Left colon (tissue), 2 donors: ENCODE measurements around the gene FAM118A. TPM values are rescaled to one million over a fixed set of nuclear protein-coding genes. Genes with fewer than 3 reads are reported as not detected.
"Not testable (repeated sequence)": the region's sequence is repeated elsewhere in the genome, so short reads cannot be mapped to it uniquely, and the experiment has no call there.

Source experiments
- ATAC-seq: fragments of 200-7000 bp; cut with Tn5 transposase; one replicate; pipeline ENCODE4 v1.9.1; 2020; ENCODE audit warnings: mild to moderate bottlenecking, moderate library complexity
- DNase-seq, 2 donors: peaks; one replicate each; pipeline ENCODE4 v3.0.0-alpha.2; 2020
- intact Hi-C, 2 donors: fragments of 100-400 bp; cut with DNase I in 1 of 2; cut with micrococcal nuclease in 1 of 2; formaldehyde crosslinking; loops; one replicate each; pipeline versions ENCODE4 v1.11.2 to v1.14.0; 2022; cut with DNase I, micrococcal nuclease
- total RNA-seq, 2 donors: library from RNA; stranded (reverse); fragmentation: NEBNext Ultra II Directional; extraction: Animal tissue kit (Norgen Biotek cat#: 25700); gene quantifications; one replicate each; pipeline ENCODE4 v1.2.1, GENCODE V29; 2021
- donor health status: DM: no; HTN: no; CAD: no.
- donor health status: DM: yes; HTN: yes; CAD: no.

The FAM118A gene
- total RNA-seq, 2 donors from 2014 or later: 47.0 to 60.7 TPM

DNA sequence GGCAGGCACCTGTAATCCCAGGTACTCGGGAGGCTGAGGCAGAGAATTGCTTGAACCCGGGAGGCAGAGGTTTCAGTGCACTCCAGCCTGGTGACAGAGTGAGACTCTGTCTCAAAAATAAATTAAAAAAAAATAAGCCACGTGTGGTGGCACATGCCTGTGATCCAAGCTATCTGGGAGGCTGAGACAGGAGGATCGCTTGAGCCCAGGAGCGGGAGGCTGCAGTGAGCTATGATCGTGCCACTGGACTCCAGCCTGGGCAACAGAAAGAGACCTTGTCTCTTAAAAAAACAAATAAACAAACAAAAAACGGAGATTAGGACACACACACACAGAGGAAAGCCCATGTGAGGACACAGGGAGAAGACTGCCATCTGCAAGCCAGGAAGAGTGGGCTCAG lies 32.0 kb upstream of the FAM118A start:
- intact Hi-C loops, ATAC-seq, DNase-seq: not testable (repeated sequence)

DNA sequence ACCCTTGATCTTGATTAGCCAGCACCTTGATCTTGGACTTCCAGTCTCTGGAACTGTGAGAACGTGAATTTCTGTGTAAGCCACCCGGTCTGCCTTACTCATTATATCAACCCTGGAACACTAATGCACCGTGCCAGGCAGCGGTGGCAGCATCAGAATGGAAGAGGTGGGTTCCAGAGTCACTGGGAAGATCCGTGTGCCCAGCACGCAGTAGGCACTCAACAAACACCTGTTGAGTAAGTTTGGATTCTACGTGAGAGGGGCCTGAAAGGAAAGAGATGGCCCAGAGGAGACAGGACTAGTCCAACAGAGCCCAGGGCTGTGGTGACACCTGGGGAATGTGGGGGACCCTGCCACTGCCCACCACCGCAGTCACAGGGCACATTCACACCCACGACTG lies 31.6 kb upstream of the FAM118A start:
- no peak for DNase-seq
- intact Hi-C loops: no loop called here
- no peak for ATAC-seq

DNA sequence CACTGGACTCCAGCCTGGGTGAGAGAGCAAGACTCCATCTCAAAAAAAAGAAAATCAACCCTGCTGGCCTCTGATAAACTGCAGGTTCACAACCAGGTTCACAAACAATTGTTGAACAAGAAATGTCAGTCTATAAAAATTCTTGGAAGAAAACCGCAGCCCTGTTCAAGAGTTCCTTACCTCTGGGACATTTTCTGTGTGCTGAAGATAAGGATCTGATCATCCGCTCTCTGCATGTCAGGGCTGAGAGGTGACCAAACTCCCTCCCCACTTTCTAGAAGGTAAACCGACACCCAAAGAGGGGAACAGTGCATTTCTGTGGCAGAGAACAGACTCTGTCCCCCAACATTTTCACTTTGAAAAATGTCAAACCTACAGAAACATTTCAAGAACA lies 29.1 kb upstream of the FAM118A start:
- DNase-seq (no peak), ATAC-seq (no peak)
- intact Hi-C loops: no loop called here

DNA sequence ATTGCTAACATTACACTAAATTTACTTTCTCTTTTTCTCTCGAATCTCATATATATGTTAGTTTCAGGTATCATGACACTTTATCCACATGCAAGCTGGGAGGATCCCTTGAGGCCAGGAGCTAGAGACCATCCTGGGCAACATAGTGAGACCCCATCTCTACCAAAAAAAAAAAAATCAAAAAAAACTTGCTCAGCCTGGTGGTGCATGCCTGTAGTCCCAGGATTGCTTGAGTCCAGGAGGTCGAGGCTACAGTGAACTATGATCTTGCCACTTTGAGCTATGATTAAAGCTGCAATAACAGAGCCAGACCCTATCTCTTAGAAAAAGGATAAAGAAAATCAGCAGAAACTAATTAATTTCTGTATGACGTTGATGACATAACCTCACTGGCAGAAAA lies 28.7 kb upstream of the FAM118A start:
- intact Hi-C loops: no loop called here
- ATAC-seq (no peak), DNase-seq (no peak)

DNA sequence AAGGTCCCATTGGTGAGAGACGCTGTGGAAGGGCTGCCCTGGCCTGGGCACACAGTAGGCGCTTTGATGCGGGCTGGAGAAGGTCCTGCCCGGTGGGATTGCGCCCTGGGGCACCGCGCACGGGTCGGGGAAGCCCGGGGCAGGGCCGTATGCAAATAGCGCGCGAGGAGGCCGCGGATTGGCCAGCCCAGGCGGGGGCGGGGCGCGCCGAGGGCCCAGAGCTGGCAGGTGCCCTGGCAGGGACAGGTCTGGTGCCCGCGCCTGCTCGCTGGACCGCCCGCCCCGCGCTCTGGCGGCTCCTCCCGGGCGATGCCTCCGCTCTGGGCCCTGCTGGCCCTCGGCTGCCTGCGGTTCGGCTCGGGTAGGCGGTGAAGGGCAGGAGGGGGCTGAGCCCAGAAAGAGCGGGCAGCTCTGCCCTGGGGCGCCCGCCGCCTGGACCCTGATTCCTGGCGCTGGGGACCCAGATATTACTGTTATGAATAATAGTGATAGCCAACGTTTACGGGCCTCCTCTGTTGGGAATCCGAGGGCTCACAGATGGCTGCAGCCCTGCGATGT lies 24.9 kb upstream of the FAM118A start, which contains the start of gene UPK3A:
Gene UPK3A (plus strand): TSS at position 245 of the 558 bp plus-strand sequence. CDS start 65 bp downstream, at position 310.
- ATAC-seq (peak; percentile 92), DNase-seq (peak; percentile 81 to 89)
- intact Hi-C loops: no loop called here

DNA sequence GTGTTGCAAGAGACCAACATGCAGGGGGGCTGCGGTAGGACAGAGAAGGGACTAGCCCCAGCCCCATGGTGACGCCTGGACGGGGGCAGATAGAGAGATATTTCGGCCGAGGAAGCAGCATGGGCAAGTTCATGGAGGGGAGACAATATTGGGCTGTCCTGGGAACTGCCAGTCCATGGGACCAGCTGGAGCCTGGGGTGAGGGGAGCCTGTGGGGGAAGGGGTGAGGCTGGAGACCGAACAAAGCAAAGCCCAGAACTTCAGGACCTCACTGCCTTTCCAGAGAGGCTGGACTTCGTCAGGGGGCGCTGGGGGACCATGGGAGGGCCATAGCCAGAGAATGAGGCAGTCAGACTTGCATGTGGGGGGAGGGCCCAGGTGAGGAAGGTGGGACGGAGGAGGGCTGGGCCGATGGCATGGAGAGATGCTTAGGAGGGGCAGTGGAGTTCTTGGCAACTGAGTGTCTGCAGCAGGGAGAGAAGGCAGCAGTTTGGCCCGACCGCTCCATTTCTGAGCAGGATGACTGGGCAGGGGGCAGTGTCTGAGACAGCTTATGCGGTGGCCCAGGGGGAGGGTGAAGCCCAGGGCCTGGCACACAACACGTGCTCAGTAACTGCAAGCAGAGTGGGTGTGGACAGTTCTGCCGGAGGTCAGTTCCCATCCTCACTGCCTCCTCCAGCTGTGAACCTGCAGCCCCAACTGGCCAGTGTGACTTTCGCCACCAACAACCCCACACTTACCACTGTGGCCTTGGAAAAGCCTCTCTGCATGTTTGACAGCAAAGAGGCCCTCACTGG lies 24.3 kb upstream of the FAM118A start:
- intact Hi-C loops: no loop called here
- DNase-seq: no peak
- ATAC-seq: no peak

DNA sequence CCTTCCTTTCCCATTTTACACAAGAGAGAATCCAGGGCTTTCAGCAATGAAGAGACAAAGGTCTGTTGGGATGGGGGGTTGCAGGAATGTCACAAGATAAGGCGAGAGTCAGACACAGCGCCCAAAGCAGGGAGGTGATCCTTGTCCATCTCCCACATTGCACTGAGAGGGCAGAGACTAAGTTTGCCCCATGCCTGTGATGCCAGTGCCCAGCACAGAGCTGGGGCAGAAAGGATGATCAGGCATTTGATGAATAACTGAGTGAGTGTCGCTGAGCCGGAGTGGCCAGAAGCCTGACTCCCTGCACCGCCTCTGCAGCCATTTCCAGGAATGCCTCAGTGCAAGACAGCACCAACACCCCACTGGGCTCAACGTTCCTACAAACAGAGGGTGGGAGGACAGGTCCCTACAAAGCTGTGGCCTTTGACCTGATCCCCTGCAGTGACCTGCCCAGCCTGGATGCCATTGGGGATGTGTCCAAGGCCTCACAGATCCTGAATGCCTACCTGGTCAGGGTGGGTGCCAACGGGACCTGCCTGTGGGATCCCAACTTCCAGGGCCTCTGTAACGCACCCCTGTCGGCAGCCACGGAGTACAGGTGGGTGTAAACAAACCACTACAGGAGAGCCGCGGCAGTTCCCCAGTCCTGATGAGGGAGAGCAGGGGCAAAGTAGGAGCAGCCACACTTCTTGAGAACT lies 22.7 kb upstream of the FAM118A start:
- ATAC-seq (no peak), DNase-seq (no peak)
- intact Hi-C loops: no loop called here

DNA sequence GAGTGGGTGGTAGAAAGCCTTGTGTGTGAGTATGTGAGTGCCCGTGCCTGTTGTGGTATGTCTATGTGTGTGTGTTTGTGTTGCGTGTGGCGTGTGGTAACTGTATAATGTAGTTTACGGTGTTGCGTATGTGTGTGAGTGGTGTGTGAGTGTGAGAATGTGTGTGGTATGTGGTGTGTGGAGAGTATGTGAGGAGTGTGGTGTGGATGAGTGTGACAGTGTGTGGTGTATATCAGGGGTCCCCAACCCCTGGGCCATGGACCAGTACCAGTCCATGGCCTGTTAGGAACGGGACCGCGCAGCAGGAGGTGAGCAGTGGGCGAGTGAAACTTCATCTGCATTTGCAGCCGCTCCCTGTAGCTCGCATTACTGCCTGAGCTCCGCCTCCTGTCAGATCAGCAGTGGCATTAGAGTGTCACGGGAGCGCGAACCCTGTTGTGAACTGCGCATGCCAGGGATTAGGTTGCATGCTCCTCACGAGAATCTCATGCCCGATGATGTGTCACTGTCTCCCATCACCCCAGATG lies 19.3 kb upstream of the FAM118A start:
- peak; percentile 67 for ATAC-seq
- peak; percentile 67 to 74 for DNase-seq
- intact Hi-C loops: no loop called here

DNA sequence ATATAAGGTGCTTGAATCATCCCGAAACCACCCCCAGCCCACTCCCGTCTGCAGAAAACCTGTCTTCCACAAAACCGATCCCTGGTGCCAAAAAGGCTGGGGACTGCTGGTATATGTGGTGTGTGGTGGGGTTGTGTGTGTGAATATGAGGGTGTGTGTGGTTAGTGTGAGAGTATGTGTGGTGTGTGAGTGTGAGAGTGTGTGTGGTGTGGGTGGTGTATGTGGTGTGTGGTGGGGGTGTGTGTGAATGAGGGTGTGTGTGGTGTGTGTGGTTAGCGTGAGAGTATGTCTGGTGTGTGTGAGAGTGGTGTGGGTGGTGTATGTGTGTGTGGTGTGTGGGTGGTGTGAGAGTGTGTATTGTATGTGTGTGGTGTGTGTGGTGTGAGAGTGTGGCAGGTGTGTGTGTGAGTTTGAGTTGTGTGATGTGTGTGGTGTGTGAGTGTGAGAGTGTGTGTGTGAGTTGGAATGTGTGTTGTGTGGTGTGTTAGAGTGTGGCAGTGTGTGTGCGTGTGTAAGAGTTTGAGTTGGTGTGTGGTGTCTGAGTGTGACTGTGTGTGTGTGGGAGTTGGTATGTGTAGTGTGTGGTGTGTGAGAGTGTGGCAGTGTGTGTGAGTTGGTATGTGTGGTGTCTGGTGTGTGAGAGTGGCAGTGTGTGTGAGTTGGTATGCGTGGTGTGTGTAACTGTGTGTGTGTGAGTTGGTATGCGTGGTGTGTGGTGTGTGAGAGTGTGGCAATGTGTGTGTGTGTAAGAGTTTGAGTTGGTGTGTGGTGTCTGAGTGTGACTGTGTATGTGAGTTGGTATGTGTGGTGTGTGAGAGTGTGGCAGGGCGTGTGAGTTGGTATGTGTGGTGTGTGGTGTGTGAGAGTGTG lies 18.4 kb upstream of the FAM118A start:
- intact Hi-C loops: no loop called here
- ATAC-seq (no peak), DNase-seq (no peak)

DNA sequence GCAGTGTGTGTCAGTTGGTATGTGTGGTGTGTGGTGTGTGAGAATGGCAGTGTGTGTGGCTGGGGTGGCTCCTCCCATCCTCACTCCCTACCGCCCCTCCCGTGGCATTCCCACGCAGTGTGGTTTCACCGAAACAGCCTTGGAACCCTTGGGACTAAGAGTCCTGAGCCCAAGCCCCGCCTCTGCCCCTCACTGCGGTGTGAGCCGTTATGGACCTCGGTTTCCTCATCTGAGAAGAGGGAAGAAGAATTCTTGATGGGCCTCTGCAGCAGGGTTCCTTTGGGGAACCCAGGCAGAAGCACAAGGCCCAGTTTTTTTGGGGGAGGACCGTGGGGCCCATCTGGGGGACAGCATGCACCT lies 17.8 kb upstream of the FAM118A start:
- intact Hi-C loops: no loop called here
- no peak for DNase-seq
- ATAC-seq: no peak

DNA sequence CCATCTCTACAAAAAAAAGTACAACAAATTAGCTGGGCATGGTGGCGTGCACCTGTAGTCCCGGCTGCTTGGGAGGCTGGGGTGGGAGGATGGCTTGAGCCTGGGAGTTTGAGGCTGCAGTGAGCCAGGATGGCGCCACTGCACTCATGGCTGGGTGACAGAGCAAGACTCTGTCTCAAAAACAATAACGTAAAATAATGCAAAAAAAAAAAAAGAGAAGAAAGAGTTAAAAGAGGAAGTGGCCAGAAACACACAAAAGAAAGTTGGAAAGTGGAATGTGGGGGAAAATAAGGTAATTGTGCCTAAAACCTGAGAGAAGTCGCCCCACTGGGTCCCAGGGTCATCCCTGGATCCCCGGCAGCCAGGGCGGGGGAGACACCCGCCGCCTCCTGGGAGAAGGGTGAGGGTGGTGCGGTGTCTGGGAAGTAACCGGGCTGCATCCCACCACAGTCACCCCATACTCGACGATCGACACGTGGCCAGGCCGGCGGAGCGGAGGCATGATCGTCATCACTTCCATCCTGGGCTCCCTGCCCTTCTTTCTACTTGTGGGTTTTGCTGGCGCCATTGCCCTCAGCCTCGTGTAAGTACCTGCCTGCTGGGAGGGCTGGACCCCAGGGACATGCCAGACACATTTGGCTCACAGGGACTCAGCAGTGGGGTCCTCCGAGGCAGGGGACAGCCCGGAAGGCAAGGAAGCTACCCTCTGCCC lies 16.8 kb upstream of the FAM118A start:
- no peak for ATAC-seq
- DNase-seq: peak in 1 of 2 donors; percentile 25
- intact Hi-C loops: no loop called here

DNA sequence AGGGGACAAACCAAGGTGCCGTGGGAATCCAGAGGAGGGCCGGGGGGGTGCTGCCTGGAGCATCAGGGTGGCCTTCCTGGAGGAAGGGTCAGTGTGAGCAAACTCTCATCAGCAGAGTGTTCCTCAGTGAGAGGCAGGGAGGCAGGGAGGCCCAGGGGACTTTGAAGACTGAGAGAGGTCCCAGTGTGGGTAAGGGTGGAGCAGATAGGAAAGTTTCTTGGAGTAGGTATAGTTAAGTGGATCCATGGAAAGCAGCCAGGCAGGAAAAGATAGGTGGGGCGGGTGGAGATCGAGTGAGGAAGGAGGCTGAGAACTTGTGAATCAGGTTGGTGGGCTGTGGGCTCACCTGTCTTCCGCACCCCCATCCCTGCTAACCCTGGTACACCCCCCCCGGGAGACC lies 15.7 kb upstream of the FAM118A start:
- ATAC-seq (peak; percentile 28), DNase-seq (no peak)
- intact Hi-C loops: no loop called here

DNA sequence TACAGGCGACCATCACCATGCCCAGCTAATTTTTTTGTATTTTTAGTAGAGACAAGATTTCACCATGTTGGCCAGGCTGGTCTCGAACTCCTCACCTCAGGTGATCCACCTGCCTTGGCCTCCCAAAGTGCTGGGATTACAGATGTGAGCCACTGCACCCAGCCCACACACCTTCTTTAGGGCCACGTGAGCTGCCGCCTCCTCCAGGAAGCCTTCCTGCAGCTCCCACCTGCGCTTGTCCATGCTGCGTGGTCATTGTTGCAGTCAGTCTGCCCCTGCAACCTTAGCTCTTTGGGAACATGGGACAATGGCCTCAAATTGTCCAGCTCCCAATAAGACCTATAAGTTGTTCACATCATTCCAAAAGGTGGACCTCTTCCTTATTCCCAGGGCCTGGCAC lies 14.7 kb upstream of the FAM118A start:
- DNase-seq, ATAC-seq, intact Hi-C loops: not testable (repeated sequence)

DNA sequence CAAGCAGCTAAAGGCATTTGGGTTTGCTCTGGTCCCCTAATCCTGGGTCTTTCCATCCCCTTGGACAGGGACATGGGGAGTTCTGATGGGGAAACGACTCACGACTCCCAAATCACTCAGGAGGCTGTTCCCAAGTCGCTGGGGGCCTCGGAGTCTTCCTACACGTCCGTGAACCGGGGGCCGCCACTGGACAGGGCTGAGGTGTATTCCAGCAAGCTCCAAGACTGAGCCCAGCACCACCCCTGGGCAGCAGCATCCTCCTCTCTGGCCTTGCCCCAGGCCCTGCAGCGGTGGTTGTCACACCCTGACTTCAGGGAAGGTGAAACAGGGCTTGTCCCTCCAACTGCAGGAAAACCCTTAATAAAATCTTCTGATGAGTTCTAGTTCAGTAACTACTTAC lies 14.2 kb upstream of the FAM118A start:
- no peak for ATAC-seq
- intact Hi-C loops: no loop called here

DNA sequence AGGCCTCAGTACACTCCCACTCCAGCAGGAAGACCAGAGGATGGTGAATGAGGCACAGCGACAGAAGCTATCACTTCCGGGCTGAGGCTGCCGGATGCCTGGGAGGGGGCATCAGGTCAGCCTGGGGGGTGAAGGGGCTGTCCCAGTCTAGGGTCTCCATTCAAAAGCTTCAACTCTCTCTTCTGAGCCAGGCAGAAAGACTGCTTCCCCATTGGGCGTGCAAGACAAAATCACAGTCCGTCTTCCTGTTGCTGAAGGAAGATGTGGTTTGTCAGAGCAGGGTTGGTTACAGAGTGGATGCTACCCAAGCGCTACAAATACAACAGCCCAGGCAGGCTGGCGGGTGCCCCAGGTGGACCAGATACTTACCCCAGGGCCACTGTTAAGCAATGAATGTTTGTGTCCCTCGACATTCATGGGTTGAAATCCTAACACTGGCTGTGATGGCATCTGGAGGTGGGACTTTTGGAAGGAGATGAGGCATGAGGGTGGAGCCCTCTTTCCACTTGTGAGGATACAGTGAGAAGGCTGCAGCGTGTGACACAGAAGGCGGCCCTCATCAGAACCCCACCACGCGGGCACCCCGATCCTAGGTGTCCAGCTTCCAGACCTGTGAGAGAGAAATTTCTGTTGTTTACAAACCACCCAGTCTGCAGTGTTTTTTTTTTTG lies 13.0 kb upstream of the FAM118A start:
- intact Hi-C loops: no loop called here
- DNase-seq (no peak), ATAC-seq (no peak)

More for the DNA sequence above, 14.2 kb upstream of the FAM118A start:
- no peak for DNase-seq

DNA sequence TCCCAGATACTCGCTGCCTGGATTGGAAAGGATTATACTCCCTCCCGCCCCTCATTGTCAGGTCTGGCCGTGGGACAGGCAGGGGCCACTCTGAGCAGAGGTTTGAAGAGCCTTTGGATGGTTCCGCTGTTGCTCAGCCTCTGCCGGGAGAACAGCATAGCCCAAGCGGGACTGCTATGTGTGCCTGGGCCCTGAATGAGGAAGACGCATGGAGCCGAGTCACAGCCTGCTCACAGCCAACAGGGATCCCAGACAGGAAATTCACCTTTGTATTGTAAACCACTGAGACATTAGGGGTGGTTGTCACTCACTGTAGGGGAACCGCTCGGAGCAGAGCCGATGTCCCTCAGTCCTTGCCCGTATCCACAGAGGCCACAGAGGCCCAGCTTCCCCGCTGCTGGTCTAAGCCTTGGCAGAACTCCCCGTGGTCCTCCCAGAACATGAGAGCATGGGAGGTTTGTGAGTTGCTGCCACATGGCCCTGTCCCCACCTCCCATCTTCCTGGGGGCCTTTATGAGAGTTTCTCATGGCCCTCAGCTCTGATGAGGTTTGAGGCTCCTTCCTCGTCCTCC lies 10.7 kb upstream of the FAM118A start:
- DNase-seq (no peak), ATAC-seq (no peak)
- intact Hi-C loops: no loop called here

DNA sequence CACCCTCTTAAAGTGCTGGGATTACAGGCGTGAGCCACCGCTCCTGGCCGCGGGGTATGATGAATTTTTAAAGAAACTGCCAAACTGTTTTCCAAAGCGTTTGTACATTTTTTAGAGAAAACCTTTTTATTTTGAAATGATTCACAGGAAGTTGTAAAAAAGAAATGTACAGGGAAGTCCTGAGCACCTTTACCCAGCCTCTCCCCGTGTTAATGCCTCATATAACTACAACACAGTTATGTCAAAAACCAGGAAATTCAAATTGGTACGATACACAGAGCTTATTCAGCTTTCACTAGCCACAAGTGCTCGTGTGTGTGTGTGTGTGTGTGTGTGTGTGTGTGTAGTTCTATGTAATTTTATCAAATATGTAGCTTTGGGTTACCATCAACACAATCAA lies 7.0 kb upstream of the FAM118A start:
- intact Hi-C loops: no loop called here
- no peak for DNase-seq
- peak; percentile 78 for ATAC-seq
